ENCODE results near the gene IL20RB. TPM values are rescaled to one million over a fixed set of nuclear protein-coding genes. Genes with fewer than 3 reads are reported as not detected.

Gene IL20RB
- polyA plus RNA-seq, 3 donors = 0.16 to 1.2 TPM; not detected in 1

GRCh38 chr3:136994772-136995516 lies 37.2 kb downstream of the IL20RB start:
- peak overlapping the region in 1 of 2 donors; percentile 62 for H3K4me3 Mint-ChIP-seq
- peak in 2 of 3 donors; percentile 8 to 10 for DNase-seq
- WGBS (ENCODE audit: insufficient coverage) = 35% methylated on average over 5 of the region's 8 CpGs
- H3K36me3 Mint-ChIP-seq = no peaks in the 10 kb centered on the region
- intact Hi-C loops (cut with micrococcal nuclease) = no loop called here
- Histone ChIP-seq H3K27me3 (ENCODE audit: control insufficient read depth in 2 of 2, insufficient read depth in 2 of 2, low read length in 2 of 2) (no peaks in the 10 kb centered on the region), H2AFZ (ENCODE audit: insufficient read depth, low read depth, low read length, poor library complexity, severe bottlenecking) (peak overlapping the region; percentile 19), H3K4me1 (ENCODE audit: control insufficient read depth in 1 of 2, insufficient read depth in 2 of 2, low read length in 2 of 2) (peaks cover 21 to 32% of the 10 kb centered on the region in 2 donors), H3K36me3 (replicated peaks in 1 of 2; ENCODE audit: control insufficient read depth in 1 of 2, insufficient read depth in 2 of 2, low read length in 2 of 2) (no peaks in the 10 kb centered on the region), H3K4me3 (replicated peaks in 1 of 3; ENCODE audit: low read depth in 2 of 3, low read length in 3 of 3) (peak overlapping the region in 1 of 3 experiments; percentile 21), H3K79me2 (ENCODE audit: insufficient read depth, low read length) (no peaks in the 10 kb centered on the region), H3K9me3 (replicated peaks in 1 of 2; ENCODE audit: control insufficient read depth in 1 of 2, insufficient read depth in 1 of 2, low read length in 2 of 2) (no peaks in the 10 kb centered on the region), H3K4me2 (replicated peaks; ENCODE audit: extremely low read depth, low read length, poor library complexity, severe bottlenecking) (peak overlapping the region; percentile 28), H3K27ac (ENCODE audit: low read depth in 1 of 2, low read length in 2 of 2) (peak overlapping the region in 1 of 2 donors; percentile 69), H3K9ac (ENCODE audit: insufficient read depth, low read length, poor library complexity, severe bottlenecking) (no peak overlapping the region), H4K20me1 (ENCODE audit: insufficient read depth, low read length) (no peaks in the 10 kb centered on the region)
- H3K27ac Mint-ChIP-seq = peak overlapping the region in 5 of 7 donors; percentile 50 to 86 (median 71)
- peaks cover 0 to 1% (median 0%) of the 10 kb centered on the region in 3 donors for H3K27me3 Mint-ChIP-seq (ENCODE audit: low read depth in 3 of 3)
- TF ChIP-seq, protein P1, sequence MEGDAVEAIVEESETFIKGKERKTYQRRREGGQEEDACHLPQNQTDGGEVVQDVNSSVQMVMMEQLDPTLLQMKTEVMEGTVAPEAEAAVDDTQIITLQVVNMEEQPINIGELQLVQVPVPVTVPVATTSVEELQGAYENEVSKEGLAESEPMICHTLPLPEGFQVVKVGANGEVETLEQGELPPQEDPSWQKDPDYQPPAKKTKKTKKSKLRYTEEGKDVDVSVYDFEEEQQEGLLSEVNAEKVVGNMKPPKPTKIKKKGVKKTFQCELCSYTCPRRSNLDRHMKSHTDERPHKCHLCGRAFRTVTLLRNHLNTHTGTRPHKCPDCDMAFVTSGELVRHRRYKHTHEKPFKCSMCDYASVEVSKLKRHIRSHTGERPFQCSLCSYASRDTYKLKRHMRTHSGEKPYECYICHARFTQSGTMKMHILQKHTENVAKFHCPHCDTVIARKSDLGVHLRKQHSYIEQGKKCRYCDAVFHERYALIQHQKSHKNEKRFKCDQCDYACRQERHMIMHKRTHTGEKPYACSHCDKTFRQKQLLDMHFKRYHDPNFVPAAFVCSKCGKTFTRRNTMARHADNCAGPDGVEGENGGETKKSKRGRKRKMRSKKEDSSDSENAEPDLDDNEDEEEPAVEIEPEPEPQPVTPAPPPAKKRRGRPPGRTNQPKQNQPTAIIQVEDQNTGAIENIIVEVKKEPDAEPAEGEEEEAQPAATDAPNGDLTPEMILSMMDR (IDR thresholded peaks at IDR 0.05) = no peak
- peaks cover 35% of the 10 kb centered on the region for H3K4me1 Mint-ChIP-seq
- peaks cover 0 to 5% (median 0%) of the 10 kb centered on the region in 7 donors for H3K9me3 Mint-ChIP-seq

DNA sequence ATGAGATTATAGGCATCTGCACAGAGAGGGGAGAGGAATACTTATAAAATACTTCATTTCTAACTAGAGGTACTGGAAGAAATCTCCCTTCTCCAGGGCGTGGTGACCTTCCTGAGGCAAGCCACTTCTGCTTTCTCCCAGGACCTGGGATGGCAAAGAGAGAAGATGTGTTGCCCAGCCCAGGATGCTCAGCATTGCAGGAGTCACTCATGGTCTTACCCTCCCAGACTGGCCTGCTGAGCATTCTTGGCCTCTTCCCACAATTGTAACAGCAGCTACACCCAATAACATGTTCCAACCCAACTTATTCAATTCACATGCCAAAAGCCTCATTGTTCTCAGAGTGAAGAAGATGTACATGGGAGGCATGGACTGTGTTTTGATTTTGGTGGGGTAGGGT lies 37.9 kb downstream of the IL20RB start:
- no peaks in the 10 kb centered on the region for H3K79me2 ChIP-seq (ENCODE audit: insufficient read depth, low read length)
- Mint-ChIP-seq H3K27me3 (ENCODE audit: low read depth in 3 of 3) (peaks cover 0 to 3% (median 0%) of the 10 kb centered on the region in 3 donors), H3K9me3 (peaks cover 0 to 5% (median 0%) of the 10 kb centered on the region in 7 donors), H3K4me1 (peaks cover 35% of the 10 kb centered on the region), H3K36me3 (no peaks in the 10 kb centered on the region), H3K4me3 (no peak overlapping the region), H3K27ac (peak overlapping the region in 4 of 7 donors; percentile 60 to 86 (median 70))
- peaks cover 21 to 32% of the 10 kb centered on the region in 2 donors for H3K4me1 ChIP-seq (ENCODE audit: control insufficient read depth in 1 of 2, insufficient read depth in 2 of 2, low read length in 2 of 2)
- H4K20me1 ChIP-seq (ENCODE audit: insufficient read depth, low read length) = no peaks in the 10 kb centered on the region
- H3K27me3 ChIP-seq (ENCODE audit: control insufficient read depth in 2 of 2, insufficient read depth in 2 of 2, low read length in 2 of 2) = no peaks in the 10 kb centered on the region
- no CpG with 5 or more reads among the region's 1 CpG for WGBS (ENCODE audit: insufficient coverage)
- H3K4me2 ChIP-seq (replicated peaks; ENCODE audit: extremely low read depth, low read length, poor library complexity, severe bottlenecking) = peak overlapping the region; percentile 28
- no peaks in the 10 kb centered on the region for H3K9me3 ChIP-seq (replicated peaks in 1 of 2; ENCODE audit: control insufficient read depth in 1 of 2, insufficient read depth in 1 of 2, low read length in 2 of 2)
- peak overlapping the region in 1 of 3 experiments; percentile 7 for H3K4me3 ChIP-seq (replicated peaks in 1 of 3; ENCODE audit: low read depth in 2 of 3, low read length in 3 of 3)
- TF ChIP-seq, protein P1 (IDR thresholded peaks at IDR 0.05) = no peak
- H3K9ac ChIP-seq (ENCODE audit: insufficient read depth, low read length, poor library complexity, severe bottlenecking) = no peak overlapping the region
- H2AFZ ChIP-seq (ENCODE audit: insufficient read depth, low read depth, low read length, poor library complexity, severe bottlenecking) = no peak overlapping the region
- DNase-seq = peak in 2 of 3 donors; percentile 4 to 14
- H3K36me3 ChIP-seq (replicated peaks in 1 of 2; ENCODE audit: control insufficient read depth in 1 of 2, insufficient read depth in 2 of 2, low read length in 2 of 2) = no peaks in the 10 kb centered on the region
- peak overlapping the region in 1 of 2 donors; percentile 8 for H3K27ac ChIP-seq (ENCODE audit: low read depth in 1 of 2, low read length in 2 of 2)
- intact Hi-C loops (cut with micrococcal nuclease) = no loop called here
